SK-N-SH treated with all-trans-retinoic acid at 6 μM for 48 hours (cell line): ENCODE results near the gene IQCH.

Experiments used
- PATZ1 ChIP-seq: fragments of 250-450 bp; sonication (Bioruptor Pico); IDR thresholded peaks from 2 replicates; pipeline ENCODE4 v1.8.0; 2020; ENCODE audit warnings: mild to moderate bottlenecking, moderate library complexity, borderline replicate concordance
- POU6F1 ChIP-seq: fragments of 250-450 bp; sonication (Bioruptor Pico); IDR thresholded peaks from 2 replicates; pipeline ENCODE4 v1.8.0; 2021; ENCODE audit warnings: low read depth, mild to moderate bottlenecking, moderate library complexity, borderline replicate concordance
- ZFP3 ChIP-seq: fragments of 250-450 bp; sonication (Bioruptor Pico); IDR thresholded peaks from 2 replicates; pipeline ENCODE4 v1.5.0; 2020; ENCODE audit warnings: mild to moderate bottlenecking, moderate library complexity
- ZNF70 ChIP-seq: fragments of 450-650 bp; formaldehyde crosslinking; IDR thresholded peaks from 2 replicates; pipeline ENCODE4 v1.5.0; 2020; ENCODE audit warnings: mild to moderate bottlenecking, moderate library complexity

- TF ChIP-seq PATZ1 (CRISPR knock-in tag), result no peak
- no peak for TF ChIP-seq POU6F1 (CRISPR knock-in tag)
- no peak for TF ChIP-seq ZFP3 (CRISPR knock-in tag)
- no peak for TF ChIP-seq ZNF70 (CRISPR knock-in tag)
Measured at GRCh38 chr15:67543348-67543718, 288.7 kb downstream of the IQCH start.
